ENCODE data around the gene PMFBP1. TPM values are rescaled to one million over a fixed set of nuclear protein-coding genes. Genes with fewer than 3 reads are reported as not detected.

PMFBP1 gene
- total RNA-seq, 2 experiments from 2014 or later, result 2.0 to 3.1 TPM

- no peaks in the 10 kb centered on the region for H3K9me3 ChIP-seq (ENCODE audit: low read length)
- no peaks in the 10 kb centered on the region for H3K36me3 ChIP-seq (ENCODE audit: insufficient read depth, low read length)
- intact Hi-C loops (cut with micrococcal nuclease; ENCODE audit: unreplicated experiment), result loop anchor here (10.0 kb wide), 1 partner anchor 275 kb away; no protein-coding TSS in a partner anchor
- POLR2A ChIA-PET, result interaction anchor here (0.7 kb wide), 2 partner anchors 698 to 1440 kb away, joined by 3 to 7 read pairs; no protein-coding TSS in a partner anchor
- no peak overlapping the region for H3K4me3 ChIP-seq (ENCODE audit: low read depth, low read length, poor library complexity, severe bottlenecking)
- BruUV-seq (replicated peaks), result no TSS peak
- CTCF ChIA-PET (ENCODE audit: unreplicated experiment), result no interaction called here
- no peak overlapping the region for H3K4me2 ChIP-seq (ENCODE audit: low read length)
- TF ChIP-seq CTCF (conservative IDR thresholded peaks at IDR 0.05; ENCODE audit: low read length), result no peak
- no peak for TF ChIP-seq EZH2phosphoT487 (IDR thresholded peaks at IDR 0.05; ENCODE audit: borderline replicate concordance, low read depth, low read length)
- no peaks in the 10 kb centered on the region for H3K79me2 ChIP-seq (ENCODE audit: insufficient read depth, low read depth, low read length)
- no peak overlapping the region for H3K27ac ChIP-seq (ENCODE audit: low read depth, low read length, poor library complexity, severe bottlenecking)
- no peaks in the 10 kb centered on the region for H4K20me1 ChIP-seq (ENCODE audit: insufficient read depth, low read length)
- no peak overlapping the region for H2AFZ ChIP-seq (ENCODE audit: low read length)
- DNase-seq (ENCODE audit: low spot score), result peak; percentile 8
- H3K9me2 ChIP-seq (ENCODE audit: insufficient read depth, low read length), result no peaks in the 10 kb centered on the region
- no peaks in the 10 kb centered on the region for H3K4me1 ChIP-seq (ENCODE audit: insufficient read depth, low read length, poor library complexity, severe bottlenecking)
Measured at GRCh38 chr16:72129976-72130656, 41.8 kb downstream of the PMFBP1 start.

- Histone ChIP-seq H3K9me3 (ENCODE audit: low read length) (no peaks in the 10 kb centered on the region), H3K4me2 (ENCODE audit: low read length) (no peak overlapping the region), H4K20me1 (ENCODE audit: insufficient read depth, low read length) (no peaks in the 10 kb centered on the region), H2AFZ (ENCODE audit: low read length) (no peak overlapping the region), H3K9me2 (ENCODE audit: insufficient read depth, low read length) (no peaks in the 10 kb centered on the region), H3K4me3 (ENCODE audit: low read depth, low read length, poor library complexity, severe bottlenecking) (no peak overlapping the region), H3K27ac (ENCODE audit: low read depth, low read length, poor library complexity, severe bottlenecking) (no peak overlapping the region), H3K4me1 (ENCODE audit: insufficient read depth, low read length, poor library complexity, severe bottlenecking) (no peaks in the 10 kb centered on the region), H3K36me3 (ENCODE audit: insufficient read depth, low read length) (no peaks in the 10 kb centered on the region), H3K79me2 (ENCODE audit: insufficient read depth, low read depth, low read length) (no peaks in the 10 kb centered on the region)
- intact Hi-C loops (cut with micrococcal nuclease; ENCODE audit: unreplicated experiment), result loop anchor here (10.0 kb wide), 1 partner anchor 276 kb away; no protein-coding TSS in a partner anchor
- no peak for TF ChIP-seq CTCF (conservative IDR thresholded peaks at IDR 0.05; ENCODE audit: low read length)
- TF ChIP-seq EZH2phosphoT487 (IDR thresholded peaks at IDR 0.05; ENCODE audit: borderline replicate concordance, low read depth, low read length), result no peak
- ChIA-PET CTCF (ENCODE audit: unreplicated experiment) (no interaction called here), POLR2A (no interaction called here)
- no peak for DNase-seq (ENCODE audit: low spot score)
- no TSS peak for BruUV-seq (replicated peaks)
Measured at GRCh38 chr16:72128701-72129100, 43.3 kb downstream of the PMFBP1 start.

- DNase-seq (ENCODE audit: low spot score), result no peak
- H3K9me3 ChIP-seq (ENCODE audit: low read length), result no peaks in the 10 kb centered on the region
- no peaks in the 10 kb centered on the region for H3K79me2 ChIP-seq (ENCODE audit: insufficient read depth, low read depth, low read length)
- POLR2A ChIA-PET, result interaction anchor here (0.5 kb wide), 1 partner anchor 9 kb away, joined by 4 read pairs; no protein-coding TSS in a partner anchor
- no peak overlapping the region for H3K4me3 ChIP-seq (ENCODE audit: low read depth, low read length, poor library complexity, severe bottlenecking)
- intact Hi-C loops (cut with micrococcal nuclease; ENCODE audit: unreplicated experiment), result loop anchor here (10.0 kb wide), 1 partner anchor 278 kb away; no protein-coding TSS in a partner anchor
- no peaks in the 10 kb centered on the region for H4K20me1 ChIP-seq (ENCODE audit: insufficient read depth, low read length)
- no peak overlapping the region for H3K27ac ChIP-seq (ENCODE audit: low read depth, low read length, poor library complexity, severe bottlenecking)
- no peak overlapping the region for H3K4me2 ChIP-seq (ENCODE audit: low read length)
- no peaks in the 10 kb centered on the region for H3K36me3 ChIP-seq (ENCODE audit: insufficient read depth, low read length)
- CTCF ChIA-PET (ENCODE audit: unreplicated experiment), result interaction anchor here (0.7 kb wide), 1 partner anchor 8 kb away, joined by 3 read pairs; no protein-coding TSS in a partner anchor
- BruUV-seq (replicated peaks), result no TSS peak
- H3K9me2 ChIP-seq (ENCODE audit: insufficient read depth, low read length), result no peaks in the 10 kb centered on the region
- H2AFZ ChIP-seq (ENCODE audit: low read length), result no peak overlapping the region
- TF ChIP-seq EZH2phosphoT487 (IDR thresholded peaks at IDR 0.05; ENCODE audit: borderline replicate concordance, low read depth, low read length) (no peak), CTCF (conservative IDR thresholded peaks at IDR 0.05; ENCODE audit: low read length) (no peak)
- no peaks in the 10 kb centered on the region for H3K4me1 ChIP-seq (ENCODE audit: insufficient read depth, low read length, poor library complexity, severe bottlenecking)
Measured at GRCh38 chr16:72126429-72126765, 45.6 kb downstream of the PMFBP1 start.

All from OCI-LY7 (cell line).